ENCODE data around the gene STUB1. TPM values are rescaled to one million over a fixed set of nuclear protein-coding genes. Genes with fewer than 3 reads are reported as not detected.

Gene STUB1
- total RNA-seq, 1 donor from 2014 or later = 166 TPM

Other genes with a start within 250 kb of the STUB1 start
- 48.8 and 50.6 TPM in 2 replicates for gene CAPN15, start 152.7 kb upstream of the STUB1 start, total RNA-seq
- gene PRR35, start 120.0 kb upstream of the STUB1 start, total RNA-seq = not detected in 2 replicates
- under 0.01 TPM in 1 of 2 replicates, not detected in the other for gene NHLRC4, start 113.4 kb upstream of the STUB1 start, total RNA-seq
- 24.6 and 27.7 TPM in 2 replicates for gene PIGQ, start 110.4 kb upstream of the STUB1 start, total RNA-seq
- 15.7 and 19.2 TPM in 2 replicates for gene RAB40C, start 90.3 kb upstream of the STUB1 start, total RNA-seq
- 0.21 and 0.24 TPM in 2 replicates for gene WFIKKN1, start 49.4 kb upstream of the STUB1 start, total RNA-seq
- gene METTL26, start 44.1 kb upstream of the STUB1 start, total RNA-seq = 86.1 and 148 TPM in 2 replicates
- 55.4 and 57.3 TPM in 2 replicates for gene MCRIP2, start 38.6 kb upstream of the STUB1 start, total RNA-seq
- 8.7 and 10.7 TPM in 2 replicates for gene WDR90, start 31.0 kb upstream of the STUB1 start, total RNA-seq
- gene RHOT2, start 12.3 kb upstream of the STUB1 start, total RNA-seq = 46.5 and 56.1 TPM in 2 replicates
- gene RHBDL1, start 4.7 kb upstream of the STUB1 start, total RNA-seq = 7.0 and 19.2 TPM in 2 replicates
- 24.8 and 27.5 TPM in 2 replicates for gene JMJD8, start 3.9 kb downstream of the STUB1 start, total RNA-seq
- gene WDR24, start 10.0 kb downstream of the STUB1 start, total RNA-seq = 3.1 and 3.8 TPM in 2 replicates
- 0.21 and 0.72 TPM in 2 replicates for gene FBXL16, start 25.4 kb downstream of the STUB1 start, total RNA-seq
- gene METRN, start 34.7 kb downstream of the STUB1 start, total RNA-seq = 191 and 218 TPM in 2 replicates
- 34.0 and 42.0 TPM in 2 replicates for gene ANTKMT, start 40.7 kb downstream of the STUB1 start, total RNA-seq
- gene CCDC78, start 46.0 kb downstream of the STUB1 start, total RNA-seq = 0.85 and 2.2 TPM in 2 replicates
- 28.6 and 44.1 TPM in 2 replicates for gene HAGHL, start 46.7 kb downstream of the STUB1 start, total RNA-seq
- gene CIAO3, start 60.6 kb downstream of the STUB1 start, total RNA-seq = 37.1 and 46.3 TPM in 2 replicates
- gene MSLN, start 80.3 kb downstream of the STUB1 start, total RNA-seq = 9.0 and 15.4 TPM in 2 replicates
- gene RPUSD1, start 108.0 kb downstream of the STUB1 start, total RNA-seq = 31.3 and 38.1 TPM in 2 replicates
- gene CHTF18, start 108.2 kb downstream of the STUB1 start, total RNA-seq = 2.8 and 8.4 TPM in 2 replicates
- not detected in 2 replicates for gene GNG13, start 120.3 kb downstream of the STUB1 start, total RNA-seq

Measured in tracheal epithelial cell (primary cell).